Measurements from ENCODE around the gene APOB.

DNA sequence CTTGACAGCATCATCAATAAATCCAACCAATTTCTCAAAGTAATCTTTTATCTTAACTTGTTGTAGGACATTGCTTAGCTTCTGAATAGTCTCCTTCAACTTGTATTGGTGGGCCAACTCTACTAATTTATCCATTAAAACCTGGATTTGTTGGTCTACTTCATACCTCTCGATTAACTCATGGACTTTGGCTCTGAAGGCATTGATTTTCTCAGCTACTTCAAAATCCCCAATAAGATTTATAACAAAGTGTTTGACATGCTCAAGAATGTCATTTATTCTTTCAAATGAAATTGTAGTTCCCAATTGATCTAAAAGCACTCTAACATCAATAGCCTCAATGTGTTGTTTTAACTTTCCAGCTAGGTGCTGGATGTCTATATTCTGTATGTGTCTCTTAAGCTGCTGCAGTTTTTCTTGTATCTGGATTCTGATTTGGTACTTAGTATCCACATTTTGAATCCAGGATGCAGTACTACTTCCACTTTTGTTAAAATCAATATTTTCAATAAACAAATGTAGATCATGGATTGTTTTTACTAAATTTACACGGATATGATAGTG is 34.1 kb downstream of the APOB start:
- TF ChIP-seq EZH2 (IDR thresholded peaks at IDR 0.05; ENCODE audit: insufficient read depth, poor library complexity, severe bottlenecking) (no peak), EZH2phosphoT487 (IDR thresholded peaks at IDR 0.05; ENCODE audit: insufficient read depth, low read depth) (no peak)
